Endothelial cell of umbilical vein (primary cell): Measurements from ENCODE around the gene SLC8A1. TPM values are rescaled to one million over a fixed set of nuclear protein-coding genes. Genes with fewer than 3 reads are reported as not detected.

Source experiments
- Bru-seq: library from RNA; stranded (reverse); fragments of 400-500 nt; gene quantifications from one replicate; lab custom pipeline; 2021; lab: Mats Ljungman, UMichigan
- BruChase-seq, 2 experiments: library from RNA; stranded (reverse); fragments of 400-500 nt; gene quantifications; one replicate each; lab custom pipeline; 2021; lab: Mats Ljungman, UMichigan
- BruUV-seq: library from RNA; stranded (reverse); fragments of 400-500 nt; replicated peaks from 2 replicates; lab custom pipeline; 2021; lab: Mats Ljungman, UMichigan
- CTCF ChIA-PET: fragments of 300-600, 350-600 bp; sonication (Branson Sonifier 250); formaldehyde crosslinking; loops from one replicate; lab custom pipeline; 2021; ENCODE audit warnings: antibody characterized with exemption, inconsistent platforms; lab: Charles Lee
- POLR2A ChIA-PET: fragments of 300-600, 350-600 bp; sonication (Branson Sonifier 250); formaldehyde crosslinking; loops from one replicate; lab custom pipeline; 2021; ENCODE audit warnings: antibody characterized with exemption, inconsistent platforms; lab: Charles Lee
- DNase-seq: peaks from one replicate; pipeline ENCODE4 v3.0.0-alpha.2; 2011; ENCODE audit warnings: low read depth, low spot score
- FAIRE-seq: peaks from 2 replicates; lab custom pipeline; 2011; peaks lifted over from hg19 to GRCh38; lab: Jason Lieb, UNC
- H2AFZ ChIP-seq: 2 replicates; pipeline ENCODE4 v1.6.0; 2012; ENCODE audit warnings: low read depth, low read length, control low read depth, inconsistent platforms
- H3K27ac ChIP-seq: 2 replicates; pipeline ENCODE4 v1.5.1; 2011; ENCODE audit warnings: low read depth, mild to moderate bottlenecking, control low read depth, low read length, moderate library complexity; ENCODE audit not compliant: insufficient read depth
- H3K27me3 ChIP-seq, 2 experiments: 2 replicates each; pipeline versions ENCODE4 v1.6.0 to v1.6.1; 2011; ENCODE audit warnings: low read length in 2 of 2, mixed read lengths in 1 of 2; ENCODE audit not compliant: control insufficient read depth in 2 of 2, insufficient read depth in 2 of 2
- H3K36me3 ChIP-seq, 2 experiments: 2 replicates in 1 of 2; 3 replicates in 1 of 2; pipeline ENCODE4 v1.5.1; 2011; ENCODE audit warnings: low read length in 2 of 2, mild to moderate bottlenecking in 1 of 2, moderate library complexity in 1 of 2; ENCODE audit not compliant: control insufficient read depth in 2 of 2, insufficient read depth in 2 of 2; ENCODE audit errors: extremely low read depth in 1 of 2
- H3K4me1 ChIP-seq: 3 replicates; pipeline ENCODE4 v1.5.1; 2011; ENCODE audit warnings: mild to moderate bottlenecking, low read length; ENCODE audit not compliant: control insufficient read depth, insufficient read depth; ENCODE audit errors: extremely low read depth
- H3K4me2 ChIP-seq: 2 replicates; pipeline ENCODE4 v1.6.1; 2011; ENCODE audit warnings: low read length, control low read depth, mixed read lengths; ENCODE audit not compliant: insufficient read depth
- H3K4me3 ChIP-seq, 3 experiments: fragments of 200-600 bp in 1 of 3; sonication (generic), shearing (Covaris generic) in 1 of 3; replicated peaks in 1 of 3; 2 replicates each; pipeline ENCODE4 v1.5.1; 2011 to 2016; ENCODE audit warnings: control low read depth in 3 of 3, low read length in 3 of 3, mild to moderate bottlenecking in 2 of 3, inconsistent platforms in 1 of 3, low read depth in 1 of 3, moderate library complexity in 1 of 3; ENCODE audit not compliant: insufficient read depth in 1 of 3
- H3K79me2 ChIP-seq: 2 replicates; pipeline ENCODE4 v1.6.0; 2012; ENCODE audit warnings: low read length, inconsistent platforms; ENCODE audit not compliant: control insufficient read depth, insufficient read depth
- H3K9ac ChIP-seq: replicated peaks from 2 replicates; pipeline ENCODE3; 2011; ENCODE audit warnings: low read length, control low read depth; ENCODE audit not compliant: insufficient read depth; ENCODE audit errors: extremely low read depth
- H3K9me1 ChIP-seq: replicated peaks from 3 replicates; pipeline ENCODE4 v1.6.0; 2011; ENCODE audit warnings: mild to moderate bottlenecking, low read length; ENCODE audit not compliant: control insufficient read depth, insufficient read depth; ENCODE audit errors: extremely low read depth
- H3K9me3 ChIP-seq: replicated peaks from 2 replicates; pipeline ENCODE4 v1.5.1; 2012; ENCODE audit warnings: low read length, inconsistent platforms; ENCODE audit not compliant: control insufficient read depth, insufficient read depth
- H4K20me1 ChIP-seq: replicated peaks from 2 replicates; pipeline ENCODE3; 2011; ENCODE audit warnings: mild to moderate bottlenecking, low read length; ENCODE audit not compliant: control insufficient read depth, insufficient read depth; ENCODE audit errors: extremely low read depth
- EZH2 ChIP-seq: IDR thresholded peaks from 2 replicates; pipeline ENCODE4 v1.6.1; 2012; ENCODE audit warnings: borderline replicate concordance, low read depth, mild to moderate bottlenecking, moderate library complexity, low read length, inconsistent platforms; ENCODE audit not compliant: severe bottlenecking
- FOS ChIP-seq: IDR thresholded peaks from 2 replicates; pipeline ENCODE4 v1.6.1; 2011; ENCODE audit warnings: mild to moderate bottlenecking, low read length, moderate library complexity, borderline replicate concordance; ENCODE audit not compliant: insufficient read depth
- GATA2 ChIP-seq: IDR thresholded peaks from 2 replicates; pipeline ENCODE4 v1.7.0; 2011; ENCODE audit warnings: low read depth, mild to moderate bottlenecking, moderate library complexity, mixed read lengths, low read length; ENCODE audit not compliant: insufficient read length, insufficient read depth
- JUN ChIP-seq: IDR thresholded peaks from 2 replicates; pipeline ENCODE4 v1.6.1; 2011; ENCODE audit warnings: borderline replicate concordance, low read depth; ENCODE audit not compliant: insufficient read length, insufficient read depth
- MYC ChIP-seq: IDR thresholded peaks from one replicate; pipeline ENCODE4 v1.6.1; 2011; ENCODE audit warnings: mild to moderate bottlenecking, low read depth, low read length
- POLR2A ChIP-seq: IDR thresholded peaks from 2 replicates; pipeline ENCODE4 v1.6.1; 2012; ENCODE audit warnings: low read depth, mild to moderate bottlenecking, control low read depth, low read length
- POLR2AphosphoS5 ChIP-seq: IDR thresholded peaks from 2 replicates; pipeline ENCODE4 v1.6.1; 2012; ENCODE audit warnings: low read depth, mild to moderate bottlenecking, control low read depth, low read length, moderate library complexity; ENCODE audit not compliant: insufficient read depth
- dilution Hi-C: fragments of 300-500 bp; cut with MboI; formaldehyde crosslinking; loops from one replicate; pipeline ENCODE4 v1.15.0; 2019; ENCODE audit warnings: low sequenced_read_pairs; ENCODE audit not compliant: extremely low pct_ligation_motif_present
- intact Hi-C: fragments of 100-400 bp; cut with micrococcal nuclease; formaldehyde crosslinking; loops from one replicate; pipeline ENCODE4 v1.10.0; 2022
- long read RNA-seq: library from polyadenylated mRNA; stranded (forward); transcript quantifications from one replicate; pipeline ENCODE4 v2.0.0, GENCODE V29; 2021
- polyA minus RNA-seq, 3 experiments: library from RNA; depleted of rRNA, polyadenylated mRNA; stranded (reverse); fragments of >200 nt; gene quantifications; 1 replicate in 1 of 3; 2 replicates in 2 of 3; pipeline ENCODE4 v1.2.3, GENCODE V29; 2011
- polyA plus RNA-seq, 4 experiments: library from polyadenylated mRNA; depleted of rRNA in 3 of 4; stranded (reverse) in 3 of 4; unstranded in 1 of 4; fragments of >200 nt; gene quantifications; 2 replicates each; pipeline versions ENCODE4 v1.2.1 to v1.2.3, GENCODE V29; 2011 to 2012; ENCODE audit warnings: missing spikeins in 1 of 4
- total RNA-seq: library from RNA; stranded (reverse); gene quantifications from 2 replicates; pipeline ENCODE4 v1.2.3, GENCODE V29; 2021
- TF ChIP-seq, protein P1 (sequence below): IDR thresholded peaks from 2 replicates; pipeline ENCODE4 v1.6.1; 2011; ENCODE audit not compliant: insufficient read depth, insufficient read length
- TF ChIP-seq, protein P2 (sequence below), 2 donors: IDR thresholded peaks; 1 replicate in 1 of 2; 2 replicates in 1 of 2; pipeline ENCODE4 v1.5.1; 2011; ENCODE audit warnings: low read length in 2 of 2, mild to moderate bottlenecking in 2 of 2, moderate library complexity in 2 of 2, control low read depth in 1 of 2, inconsistent platforms in 1 of 2, low read depth in 1 of 2; ENCODE audit not compliant: insufficient read depth in 1 of 2; ENCODE audit errors: extremely low read depth in 1 of 2

SLC8A1 gene
- 1.8 and 2.1 TPM in 2 replicates for total RNA-seq
- polyA plus RNA-seq = 0.11 and 0.19 TPM in 2 replicates
- 0.20 and 0.35 TPM in 2 replicates for polyA plus RNA-seq (2011; cell fraction: cytosol; rRNA removed)
- 0.45 and 0.74 TPM in 2 replicates for polyA plus RNA-seq (2011; cell fraction: nucleus; rRNA removed)
- polyA plus RNA-seq (2012) = 0.18 and 0.98 TPM in 2 replicates
- 3.5 and 5.3 TPM in 2 replicates for polyA minus RNA-seq
- polyA minus RNA-seq (2011; cell fraction: cytosol; rRNA and poly(A)+ RNA removed) = not detected
- polyA minus RNA-seq (2011; cell fraction: nucleus; rRNA and poly(A)+ RNA removed) = 2.8 and 4.4 TPM in 2 replicates
- percentile 31 among the genes with signal in this experiment for Bru-seq, nascent RNA
- BruChase-seq, experiment 1, labeled RNA remaining after a 6-hour chase = percentile 35 among the genes with signal in this experiment
- BruChase-seq, experiment 2, labeled RNA remaining after a 2-hour chase = percentile 40 among the genes with signal in this experiment
- long read RNA-seq = 0 reads

DNA sequence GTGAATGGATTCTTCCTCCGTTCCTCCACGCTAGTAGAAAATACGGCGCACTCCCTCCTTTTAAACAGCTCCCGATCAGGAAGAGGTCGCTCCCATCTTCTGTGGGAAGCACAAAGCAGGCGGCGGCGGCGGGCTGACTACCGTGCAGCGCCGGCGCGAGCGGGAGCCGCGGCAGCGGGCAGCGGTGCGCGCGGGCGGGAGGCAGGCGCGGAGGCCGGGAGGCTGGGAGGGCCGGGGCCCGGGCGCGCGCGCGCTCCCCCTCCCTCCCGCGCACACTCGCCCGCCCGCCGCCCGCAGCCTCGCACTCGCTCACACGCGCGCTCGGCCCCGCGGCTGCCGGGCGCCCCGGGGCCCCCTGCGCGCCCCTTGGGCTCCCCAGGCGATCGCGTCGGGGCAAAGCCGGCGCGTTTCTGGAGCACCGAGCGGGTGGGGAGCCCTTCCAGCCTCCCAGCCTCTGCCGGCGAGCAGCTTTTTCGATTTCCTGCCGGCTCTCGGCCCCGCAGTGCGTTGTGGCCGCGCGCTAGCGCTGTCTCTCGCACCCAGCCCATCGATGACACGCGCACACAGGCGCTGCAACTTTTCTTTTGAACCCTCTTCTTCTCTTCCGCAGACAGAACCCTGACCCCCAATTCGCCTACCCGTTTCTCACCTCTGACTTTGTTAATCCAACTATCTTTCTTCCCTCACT is at the start of gene SLC8A1:
SLC8A1 (minus strand) TSS at position 173 of the 688 bp plus-strand sequence.
- FAIRE-seq (no peak), DNase-seq (peak; percentile 46)
- intact Hi-C loops = loop anchor here (1.0 to 10.0 kb wide), 3 partner anchors 17 to 953 kb away; no protein-coding TSS in a partner anchor
- Histone ChIP-seq H3K36me3 (no peaks in the 10 kb centered on the region), H3K9me3 (no peaks in the 10 kb centered on the region), H3K4me1 (peaks cover 10% of the 10 kb centered on the region), H3K27me3 (no peaks in the 10 kb centered on the region), H3K9ac (peak within 1 kb of the TSS; percentile 22), H3K27ac (no peak within 1 kb of the TSS), H3K4me2 (peak within 1 kb of the TSS; percentile 84), H2AFZ (peak within 1 kb of the TSS; percentile 96), H3K4me3 (peak within 1 kb of the TSS; percentile 27 to 48 (median 46)), H4K20me1 (no peaks in the 10 kb centered on the region), H3K79me2 (no peaks in the 10 kb centered on the region), H3K9me1 (no peaks in the 10 kb centered on the region)
- ChIA-PET CTCF (interaction anchor here (0.5 to 6.1 kb wide), 9 partner anchors 15 to 861 kb away, joined by 3 to 59 read pairs (median 3); no protein-coding TSS in a partner anchor), POLR2A (no interaction called here)
- no peak for TF ChIP-seq EZH2
- no peak for TF ChIP-seq FOS
- TF ChIP-seq, protein P1, sequence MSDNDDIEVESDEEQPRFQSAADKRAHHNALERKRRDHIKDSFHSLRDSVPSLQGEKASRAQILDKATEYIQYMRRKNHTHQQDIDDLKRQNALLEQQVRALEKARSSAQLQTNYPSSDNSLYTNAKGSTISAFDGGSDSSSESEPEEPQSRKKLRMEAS = no peak
- TF ChIP-seq POLR2AphosphoS5 = no peak
- TF ChIP-seq MYC = no peak
- TF ChIP-seq, protein P2, sequence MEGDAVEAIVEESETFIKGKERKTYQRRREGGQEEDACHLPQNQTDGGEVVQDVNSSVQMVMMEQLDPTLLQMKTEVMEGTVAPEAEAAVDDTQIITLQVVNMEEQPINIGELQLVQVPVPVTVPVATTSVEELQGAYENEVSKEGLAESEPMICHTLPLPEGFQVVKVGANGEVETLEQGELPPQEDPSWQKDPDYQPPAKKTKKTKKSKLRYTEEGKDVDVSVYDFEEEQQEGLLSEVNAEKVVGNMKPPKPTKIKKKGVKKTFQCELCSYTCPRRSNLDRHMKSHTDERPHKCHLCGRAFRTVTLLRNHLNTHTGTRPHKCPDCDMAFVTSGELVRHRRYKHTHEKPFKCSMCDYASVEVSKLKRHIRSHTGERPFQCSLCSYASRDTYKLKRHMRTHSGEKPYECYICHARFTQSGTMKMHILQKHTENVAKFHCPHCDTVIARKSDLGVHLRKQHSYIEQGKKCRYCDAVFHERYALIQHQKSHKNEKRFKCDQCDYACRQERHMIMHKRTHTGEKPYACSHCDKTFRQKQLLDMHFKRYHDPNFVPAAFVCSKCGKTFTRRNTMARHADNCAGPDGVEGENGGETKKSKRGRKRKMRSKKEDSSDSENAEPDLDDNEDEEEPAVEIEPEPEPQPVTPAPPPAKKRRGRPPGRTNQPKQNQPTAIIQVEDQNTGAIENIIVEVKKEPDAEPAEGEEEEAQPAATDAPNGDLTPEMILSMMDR (IDR thresholded peaks at IDR 0.05; ENCODE audit: extremely low read depth in 1 of 2, insufficient read depth in 1 of 2, low read depth in 1 of 2, low read length in 2 of 2) = no peak
- no peak for TF ChIP-seq POLR2A
- TF ChIP-seq JUN = no peak
- no peak for TF ChIP-seq GATA2
- dilution Hi-C loops = no loop called here
- no TSS peak for BruUV-seq
